Neural cell (in vitro differentiated cells): ENCODE measurements around the gene TK1. TPM values are rescaled to one million over a fixed set of nuclear protein-coding genes. Genes with fewer than 3 reads are reported as not detected.

Experiments used
- H2AFZ ChIP-seq: fragments of 200-600, 300-800 bp; sonication (generic), shearing (Covaris generic); 2 replicates; pipeline ENCODE4 v1.6.0; 2014; ENCODE audit warnings: low read depth, mild to moderate bottlenecking, antibody characterized with exemption, low read length, moderate library complexity
- H3F3A ChIP-seq: fragments of 200-600 bp; shearing (Covaris generic); 2 replicates; pipeline ENCODE4 v1.6.1; 2016; ENCODE audit warnings: mild to moderate bottlenecking, moderate library complexity, mixed read lengths, antibody characterized with exemption, low read length; ENCODE audit not compliant: insufficient read depth, poor library complexity, severe bottlenecking
- H3K27ac ChIP-seq: fragments of 200-600, 300-800 bp; sonication (generic), shearing (Covaris generic); 2 replicates; pipeline ENCODE4 v1.5.1; 2014; ENCODE audit warnings: mild to moderate bottlenecking, low read length, moderate library complexity
- H3K27me3 ChIP-seq: fragments of 300-800, 200-600 bp; sonication (generic), shearing (Covaris generic); 2 replicates; pipeline ENCODE4 v1.6.0; 2014; ENCODE audit warnings: mild to moderate bottlenecking, low read depth, low read length, moderate library complexity; ENCODE audit not compliant: insufficient read depth
- H3K36me3 ChIP-seq: fragments of 300-800, 200-600 bp; sonication (generic), shearing (Covaris generic); 2 replicates; pipeline ENCODE4 v1.5.1; 2014; ENCODE audit warnings: mild to moderate bottlenecking, antibody characterized with exemption, low read length, moderate library complexity; ENCODE audit not compliant: insufficient read depth
- H3K4me2 ChIP-seq: fragments of 300-800, 200-600 bp; sonication (generic), shearing (Covaris generic); 2 replicates; pipeline ENCODE4 v1.6.0; 2014; ENCODE audit warnings: mild to moderate bottlenecking, low read length
- H3K4me3 ChIP-seq: fragments of 300-800, 200-600 bp; sonication (generic), shearing (Covaris generic); 2 replicates; pipeline ENCODE4 v1.5.1; 2014; ENCODE audit warnings: mild to moderate bottlenecking, low read length, moderate library complexity
- H3K79me2 ChIP-seq: fragments of 200-600 bp; shearing (Covaris generic); replicated peaks from 2 replicates; pipeline ENCODE4 v1.6.0; 2014; ENCODE audit warnings: mild to moderate bottlenecking, low read length, moderate library complexity; ENCODE audit not compliant: insufficient read depth
- H3K9ac ChIP-seq: fragments of 300-800, 200-600 bp; sonication (generic), shearing (Covaris generic); 2 replicates; pipeline ENCODE4 v1.6.1; 2016; ENCODE audit warnings: mild to moderate bottlenecking, low read length, mixed read lengths
- H3K9me2 ChIP-seq: fragments of 200-600 bp; shearing (Covaris generic); 2 replicates; pipeline ENCODE4 v1.6.1; 2016; ENCODE audit warnings: mild to moderate bottlenecking, low read length, mixed read lengths; ENCODE audit not compliant: insufficient read depth
- H3K9me3 ChIP-seq: fragments of 200-600, 300-800 bp; sonication (generic), shearing (Covaris generic); 2 replicates; pipeline ENCODE4 v1.6.1; 2016; ENCODE audit warnings: mild to moderate bottlenecking, mixed run types, low read length, moderate library complexity, mixed read lengths
- H4K20me1 ChIP-seq: fragments of 200-600 bp; shearing (Covaris generic); 2 replicates; pipeline ENCODE4 v1.6.1; 2016; ENCODE audit warnings: mild to moderate bottlenecking, mixed run types; ENCODE audit not compliant: insufficient read depth
- CTCF ChIP-seq: fragments of 450-650 bp; IDR thresholded peaks from 2 replicates; pipeline ENCODE4 v1.5.1; 2014; ENCODE audit warnings: antibody characterized with exemption, mild to moderate bottlenecking, moderate library complexity; ENCODE audit not compliant: poor library complexity, severe bottlenecking
- EP300 ChIP-seq: fragments of 450-650 bp; conservative IDR thresholded peaks from 2 replicates; pipeline ENCODE4 v1.6.1; 2014; ENCODE audit warnings: antibody characterized with exemption, mild to moderate bottlenecking, moderate library complexity; ENCODE audit not compliant: poor library complexity, severe bottlenecking
- EZH2 ChIP-seq: fragments of 200-600, 300-800 bp; shearing (Covaris generic), sonication (generic); IDR thresholded peaks from 2 replicates; pipeline ENCODE4 v1.6.1; 2014; ENCODE audit warnings: antibody characterized with exemption, low read length, borderline replicate concordance, mild to moderate bottlenecking; ENCODE audit not compliant: insufficient read depth, poor library complexity, severe bottlenecking
- MXI1 ChIP-seq: fragments of 450-650 bp; conservative IDR thresholded peaks from 2 replicates; pipeline ENCODE4 v1.6.1; 2014; ENCODE audit warnings: antibody characterized with exemption, mild to moderate bottlenecking; ENCODE audit not compliant: poor library complexity, severe bottlenecking
- POLR2AphosphoS5 ChIP-seq: IDR thresholded peaks from 2 replicates; pipeline ENCODE4 v1.6.1; 2012
- RAD21 ChIP-seq: fragments of 450-650 bp; conservative IDR thresholded peaks from 2 replicates; pipeline ENCODE4 v1.6.1; 2014; ENCODE audit warnings: antibody characterized with exemption, mild to moderate bottlenecking, moderate library complexity
- REST ChIP-seq: IDR thresholded peaks from 2 replicates; pipeline ENCODE4 v1.6.1; 2012; ENCODE audit warnings: borderline replicate concordance
- SMC3 ChIP-seq: fragments of 450-650 bp; conservative IDR thresholded peaks from 2 replicates; pipeline ENCODE4 v1.6.1; 2014; ENCODE audit warnings: antibody characterized with exemption, mild to moderate bottlenecking, moderate library complexity; ENCODE audit not compliant: poor library complexity
- TAF1 ChIP-seq: IDR thresholded peaks from 2 replicates; pipeline ENCODE4 v1.6.1; 2012; ENCODE audit warnings: low read depth
- polyA plus RNA-seq: library from polyadenylated mRNA; depleted of rRNA; stranded (reverse); fragments of >200 nt; gene quantifications from 2 replicates; pipeline ENCODE4 v1.2.3, GENCODE V29; 2014

Gene TK1
- polyA plus RNA-seq, 1 donor from 2014 or later: 1.1 TPM

GRCh38 chr17:78168903-78169793, 17.7 kb downstream of the TK1 start:
- Histone ChIP-seq H4K20me1 (no peaks in the 10 kb centered on the region), H3K27me3 (no peaks in the 10 kb centered on the region), H3K36me3 (no peaks in the 10 kb centered on the region), H3K9me3 (no peaks in the 10 kb centered on the region), H3K79me2 (no peaks in the 10 kb centered on the region), H3K4me3 (peak overlapping the region; percentile 67), H3K4me2 (no peak overlapping the region), H3K27ac (no peak overlapping the region), H2AFZ (no peak overlapping the region), H3F3A (no peaks in the 10 kb centered on the region), H3K9ac (peak overlapping the region; percentile 48), H3K9me2 (no peaks in the 10 kb centered on the region)
- TF ChIP-seq EZH2 (no peak), EP300 (no peak), SMC3 (no peak), TAF1 (no peak), CTCF (no peak)

- H4K20me1 ChIP-seq: no peaks in the 10 kb centered on the region
- H3K79me2 ChIP-seq: no peaks in the 10 kb centered on the region
- no peaks in the 10 kb centered on the region for H3K36me3 ChIP-seq
- no peak within 1 kb of the TSS for H3K27ac ChIP-seq
- H2AFZ ChIP-seq: peak within 1 kb of the TSS; percentile 25
- no peaks in the 10 kb centered on the region for H3K9me2 ChIP-seq
- no peaks in the 10 kb centered on the region for H3K27me3 ChIP-seq
- peak within 1 kb of the TSS; percentile 67 for H3K4me3 ChIP-seq
- H3K9ac ChIP-seq: peak within 1 kb of the TSS; percentile 48
- TF ChIP-seq SMC3: no peak
- peak; percentile 18 for TF ChIP-seq EP300
- peak; percentile 12 for TF ChIP-seq CTCF
- TF ChIP-seq TAF1: peak; percentile 32
- TF ChIP-seq POLR2AphosphoS5: peak; percentile 40
- no peak for TF ChIP-seq RAD21
- TF ChIP-seq EZH2: no peak
- peak; percentile 36 for TF ChIP-seq REST
- peak; percentile 22 for TF ChIP-seq MXI1
- no peaks in the 10 kb centered on the region for H3K9me3 ChIP-seq
- H3F3A ChIP-seq: no peaks in the 10 kb centered on the region
- H3K4me2 ChIP-seq: no peak within 1 kb of the TSS
These were observed 18.5 kb downstream of the TK1 start, which contains the start of gene SYNGR2 for GRCh38 chr17:78168242-78168902. Gene SYNGR2, plus strand, starts transcription at chr17:78168581. Its CDS starts 36 bp downstream, at chr17:78168617.
